Muscle layer of colon (tissue), 2 donors: ENCODE measurements around the gene HOMEZ.
"Not testable (repeated sequence)": the region's sequence is repeated elsewhere in the genome, so short reads cannot be mapped to it uniquely, and the experiment has no call there.

Experiments
- H3K27ac ChIP-seq: one replicate; pipeline ENCODE4 v1.7.0; 2013; ENCODE audit warnings: low read depth, mild to moderate bottlenecking, low read length, moderate library complexity
- H3K27me3 ChIP-seq, 2 donors: one replicate each; pipeline ENCODE4 v1.7.0; 2013; ENCODE audit warnings: low read length in 2 of 2, mild to moderate bottlenecking in 2 of 2; ENCODE audit not compliant: insufficient read depth in 2 of 2, control insufficient read depth in 1 of 2
- H3K36me3 ChIP-seq: one replicate; pipeline ENCODE4 v1.7.0; 2013; ENCODE audit warnings: mild to moderate bottlenecking, low read length; ENCODE audit not compliant: insufficient read depth
- H3K4me1 ChIP-seq: one replicate; pipeline ENCODE4 v1.7.0; 2013; ENCODE audit warnings: mild to moderate bottlenecking, low read length; ENCODE audit not compliant: insufficient read depth
- H3K4me3 ChIP-seq, 2 donors: one replicate each; pipeline ENCODE4 v1.7.0; 2013; ENCODE audit warnings: low read length in 2 of 2, low read depth in 1 of 2, mild to moderate bottlenecking in 1 of 2, moderate library complexity in 1 of 2
- H3K9ac ChIP-seq: one replicate; pipeline ENCODE4 v1.7.0; 2013; ENCODE audit warnings: low read length
- H3K9me3 ChIP-seq: one replicate; pipeline ENCODE4 v1.7.0; 2013; ENCODE audit warnings: mild to moderate bottlenecking, low read length
- donor health status: abdominal sarcoma.
- donor health status: Adenocarcinoma of cecum.

Gene HOMEZ

GRCh38 chr14:23232241-23232808 is 53.6 kb downstream of the HOMEZ start:
- not testable (repeated sequence) for H3K9ac ChIP-seq, H3K36me3 ChIP-seq, H3K4me1 ChIP-seq, H3K4me3 ChIP-seq, H3K27me3 ChIP-seq, H3K9me3 ChIP-seq, H3K27ac ChIP-seq

GRCh38 chr14:23228812-23229211 is 57.1 kb downstream of the HOMEZ start:
- Histone ChIP-seq H3K4me1 (no peaks in the 10 kb centered on the region), H3K9me3 (no peaks in the 10 kb centered on the region), H3K27ac (no peak overlapping the region), H3K36me3 (no peaks in the 10 kb centered on the region), H3K27me3 (no peaks in the 10 kb centered on the region), H3K9ac (no peak overlapping the region), H3K4me3 (no peak overlapping the region)

- Histone ChIP-seq H3K36me3 (no peaks in the 10 kb centered on the region), H3K9ac (no peak overlapping the region), H3K27me3 (no peaks in the 10 kb centered on the region), H3K4me1 (no peaks in the 10 kb centered on the region), H3K27ac (no peak overlapping the region), H3K4me3 (no peak overlapping the region), H3K9me3 (no peaks in the 10 kb centered on the region)
Measured at GRCh38 chr14:23227566-23227965, 58.4 kb downstream of the HOMEZ start.

GRCh38 chr14:23224958-23225357 is 61.0 kb downstream of the HOMEZ start:
- H3K27ac ChIP-seq, H3K9ac ChIP-seq, H3K36me3 ChIP-seq, H3K4me3 ChIP-seq, H3K4me1 ChIP-seq, H3K27me3 ChIP-seq, H3K9me3 ChIP-seq: not testable (repeated sequence)
